Type B pancreatic cell (in vitro differentiated cells): Measurements from ENCODE around the gene TMPRSS3. TPM values are rescaled to one million over a fixed set of nuclear protein-coding genes. Genes with fewer than 3 reads are reported as not detected.

ENCODE experiments used
- DNase-seq: peaks from one replicate; pipeline ENCODE4 v3.0.0; 2021; ENCODE audit warnings: mixed read lengths; ENCODE audit not compliant: unreplicated experiment; ENCODE audit errors: extremely low spot score
- H3K27ac Mint-ChIP-seq: 2 replicates; pipeline ENCODE4 v1.8.0; 2021; ENCODE audit warnings: mild to moderate bottlenecking, mixed read lengths
- H3K27me3 Mint-ChIP-seq: 2 replicates; pipeline ENCODE4 v1.8.0; 2021; ENCODE audit warnings: mixed read lengths
- H3K36me3 Mint-ChIP-seq: 2 replicates; pipeline ENCODE4 v1.8.0; 2021; ENCODE audit warnings: mixed read lengths
- H3K4me1 Mint-ChIP-seq: one replicate; pipeline ENCODE4 v1.8.0; 2021; ENCODE audit warnings: mixed read lengths; ENCODE audit not compliant: unreplicated experiment
- H3K4me3 Mint-ChIP-seq: 2 replicates; pipeline ENCODE4 v1.8.0; 2021; ENCODE audit warnings: mild to moderate bottlenecking, mixed read lengths
- H3K9me3 Mint-ChIP-seq: 2 replicates; pipeline ENCODE4 v1.8.0; 2021; ENCODE audit warnings: mixed read lengths
- CTCF ChIP-seq: fragments of 200-600 bp; sonication (generic); conservative IDR thresholded peaks from 2 replicates; pipeline ENCODE4 v1.5.0; 2021; ENCODE audit warnings: antibody characterized with exemption, mild to moderate bottlenecking
- total RNA-seq: library from RNA; stranded (reverse); gene quantifications from 2 replicates; pipeline ENCODE4 v1.2.1, GENCODE V29; 2021; ENCODE audit warnings: low replicate concordance

The TMPRSS3 gene
- total RNA-seq, 1 donor from 2014 or later, result 1.3 TPM

- no peaks in the 10 kb centered on the region for H3K9me3 Mint-ChIP-seq
- no peak overlapping the region for H3K27ac Mint-ChIP-seq
- H3K36me3 Mint-ChIP-seq, result no peaks in the 10 kb centered on the region
- H3K27me3 Mint-ChIP-seq, result no peaks in the 10 kb centered on the region
- peaks cover 27% of the 10 kb centered on the region for H3K4me1 Mint-ChIP-seq
- TF ChIP-seq CTCF, result no peak
- no peak overlapping the region for H3K4me3 Mint-ChIP-seq
- no peak for DNase-seq
These were observed 5.2 kb downstream of the TMPRSS3 start for GRCh38 chr21:42390696-42391095.

DNA sequence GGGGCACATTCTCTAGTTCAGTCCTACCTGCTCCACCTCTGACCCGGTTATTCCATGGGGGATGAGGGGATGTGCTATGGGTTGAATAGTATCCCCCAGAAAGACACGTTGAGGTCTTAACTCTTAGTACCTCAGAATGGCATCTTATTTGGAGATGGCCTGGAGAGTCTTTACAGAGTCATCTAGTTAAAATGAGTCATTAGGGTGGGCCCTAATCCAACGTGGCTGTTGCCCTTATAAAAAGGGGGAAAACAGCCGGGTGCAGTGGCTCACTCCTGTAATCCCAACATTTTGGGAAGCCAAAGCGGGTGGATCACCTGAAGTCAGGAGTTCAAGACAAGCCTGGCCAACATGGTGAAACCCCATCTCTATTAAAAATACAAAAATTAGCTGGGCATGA lies 5.7 kb downstream of the TMPRSS3 start:
- Mint-ChIP-seq H3K27me3 (no peaks in the 10 kb centered on the region), H3K9me3 (no peaks in the 10 kb centered on the region), H3K4me3 (no peak overlapping the region), H3K27ac (no peak overlapping the region), H3K36me3 (no peaks in the 10 kb centered on the region), H3K4me1 (peaks cover 28% of the 10 kb centered on the region)
- no peak for DNase-seq
- no peak for TF ChIP-seq CTCF

DNA sequence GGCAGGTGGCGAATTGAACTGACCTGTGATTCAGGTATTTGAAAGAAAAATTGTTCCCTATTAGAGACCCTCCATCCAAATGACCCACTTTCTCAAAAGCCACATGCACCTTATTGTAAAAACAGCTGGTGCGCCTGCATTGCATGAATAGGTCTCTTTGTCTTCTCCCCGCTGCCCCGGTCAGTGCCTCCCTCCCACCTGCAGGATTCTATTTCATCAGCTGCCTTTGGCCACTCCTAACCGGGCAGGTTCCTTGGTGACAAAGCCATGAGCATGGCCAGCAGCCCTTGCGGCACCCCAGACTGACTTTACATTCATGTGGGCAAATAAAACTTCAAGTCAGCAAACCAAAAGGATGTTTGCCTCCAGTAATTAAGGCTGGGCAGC lies 6.4 kb downstream of the TMPRSS3 start:
- Mint-ChIP-seq H3K36me3 (no peaks in the 10 kb centered on the region), H3K27me3 (no peaks in the 10 kb centered on the region), H3K4me1 (peaks cover 31% of the 10 kb centered on the region), H3K27ac (peak overlapping the region; percentile 85), H3K9me3 (no peaks in the 10 kb centered on the region), H3K4me3 (peak overlapping the region; percentile 71)
- DNase-seq, result no peak
- TF ChIP-seq CTCF, result no peak

- Mint-ChIP-seq H3K4me3 (peak overlapping the region; percentile 71), H3K4me1 (peaks cover 31% of the 10 kb centered on the region), H3K27me3 (no peaks in the 10 kb centered on the region), H3K27ac (peak overlapping the region; percentile 85), H3K9me3 (no peaks in the 10 kb centered on the region), H3K36me3 (no peaks in the 10 kb centered on the region)
- no peak for TF ChIP-seq CTCF
- DNase-seq, result no peak
These were observed 7.0 kb downstream of the TMPRSS3 start for GRCh38 chr21:42388740-42389448.

DNA sequence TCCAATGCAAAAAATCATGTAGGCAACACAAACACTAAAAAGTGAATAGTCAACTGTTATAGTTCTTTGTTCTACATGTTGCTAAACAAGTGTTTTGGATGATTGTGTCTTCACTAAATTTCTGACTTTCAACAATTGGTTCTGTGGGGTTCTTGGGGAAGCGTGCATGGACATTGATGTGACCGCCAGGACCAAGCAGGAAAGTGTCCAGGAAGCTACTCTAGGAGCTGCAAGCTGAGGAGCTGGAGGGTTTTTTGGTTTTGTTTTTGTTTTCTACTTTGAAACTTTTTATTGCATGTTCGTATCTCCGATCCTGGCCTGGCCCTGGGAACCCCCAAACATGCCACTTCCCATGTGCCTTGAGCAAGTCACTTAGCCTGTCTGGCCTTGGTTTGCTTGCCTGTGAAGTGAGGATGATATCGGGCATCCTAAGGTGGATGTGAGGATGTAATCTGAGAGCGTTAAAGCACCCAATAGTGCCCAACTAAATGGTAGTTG lies 8.0 kb downstream of the TMPRSS3 start:
- no peaks in the 10 kb centered on the region for H3K9me3 Mint-ChIP-seq
- H3K27me3 Mint-ChIP-seq, result no peaks in the 10 kb centered on the region
- TF ChIP-seq CTCF, result no peak
- H3K27ac Mint-ChIP-seq, result peak overlapping the region; percentile 9
- no peak for DNase-seq
- H3K36me3 Mint-ChIP-seq, result no peaks in the 10 kb centered on the region
- peaks cover 31% of the 10 kb centered on the region for H3K4me1 Mint-ChIP-seq
- peak overlapping the region; percentile 61 for H3K4me3 Mint-ChIP-seq
